GM12892 (cell line): Measurements from ENCODE around the gene DPYD.

Source experiments
- POLR2A ChIP-seq: IDR thresholded peaks from 2 replicates; pipeline ENCODE4 v1.6.1; 2011; ENCODE audit warnings: low read depth, low read length, control low read depth
- POLR2AphosphoS5 ChIP-seq: IDR thresholded peaks from 2 replicates; pipeline ENCODE4 v1.6.1; 2011; ENCODE audit warnings: low read depth, low read length, control low read depth
- TAF1 ChIP-seq: IDR thresholded peaks from 2 replicates; pipeline ENCODE4 v1.6.1; 2011; ENCODE audit warnings: low read depth, mild to moderate bottlenecking, control low read depth, low read length, borderline replicate concordance

DNA sequence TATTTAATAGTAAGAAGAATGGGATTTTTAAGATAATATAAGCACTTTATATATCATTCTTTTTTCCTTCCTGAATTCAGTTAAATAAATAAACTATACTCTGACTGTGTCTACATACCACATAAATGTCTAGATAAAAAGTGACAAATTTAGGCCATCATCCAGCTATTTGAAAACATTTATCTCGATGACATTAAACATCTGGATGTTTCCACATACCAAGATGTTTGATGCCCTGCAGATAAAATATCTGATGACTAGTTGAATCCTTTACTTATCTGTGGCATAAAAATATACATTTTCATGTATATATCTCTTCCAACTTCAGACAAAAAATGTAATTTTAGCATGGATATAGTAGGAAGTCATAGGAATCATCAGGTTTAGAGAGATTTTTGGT, 348.3 kb downstream of the DPYD start:
- TF ChIP-seq TAF1 (no peak), POLR2A (no peak), POLR2AphosphoS5 (no peak)
